SK-N-SH (cell line): ENCODE data around the gene SEPHS2. TPM values are rescaled to one million over a fixed set of nuclear protein-coding genes. Genes with fewer than 3 reads are reported as not detected.
A peak's percentile ranks its signal among the peaks of the same experiment; 100 is the strongest.

Experiments
- CTCF ChIA-PET: fragments of 300-600, 350-600 bp; formaldehyde crosslinking; extraction: SDS; loops from one replicate; lab custom pipeline; 2021; lab: Yijun Ruan, JAX
- POLR2A ChIA-PET: fragments of 350-600 bp; sonication (Branson Sonifier 250); formaldehyde crosslinking; extraction: SDS; loops from one replicate; lab custom pipeline; 2020; ENCODE audit warnings: antibody characterized with exemption, inconsistent platforms; lab: Yijun Ruan, JAX
- DNase-seq: peaks from one replicate; pipeline ENCODE4 v3.0.0; 2012
- H2AFZ ChIP-seq: fragments of 200-600 bp; sonication (generic); 2 replicates; pipeline ENCODE4 v1.8.1; 2016; ENCODE audit warnings: antibody characterized with exemption, mild to moderate bottlenecking, low read depth
- H3F3A ChIP-seq: fragments of 200-600 bp; sonication (generic); replicated peaks from 2 replicates; pipeline ENCODE3; 2016; ENCODE audit warnings: antibody characterized with exemption, mild to moderate bottlenecking; ENCODE audit not compliant: insufficient read depth
- H3K27ac ChIP-seq, 2 experiments: fragments of 200-500 bp in 1 of 2; fragments of 200-600 bp in 1 of 2; sonication (Bioruptor generic) in 1 of 2; sonication (generic), shearing (Covaris generic) in 1 of 2; 2 replicates each; pipeline versions ENCODE4 v1.5.1 to v1.6.1; 2014 to 2016; ENCODE audit warnings: low read depth in 2 of 2, inconsistent platforms in 1 of 2, low read length in 1 of 2, mild to moderate bottlenecking in 1 of 2, mixed read lengths in 1 of 2
- H3K27me3 ChIP-seq: fragments of 200-600 bp; sonication (generic), shearing (Covaris generic); 2 replicates; pipeline ENCODE4 v1.6.1; 2016; ENCODE audit warnings: mixed run types; ENCODE audit not compliant: insufficient read depth
- H3K36me3 ChIP-seq, 2 experiments: fragments of 200-500 bp in 1 of 2; fragments of 200-600 bp in 1 of 2; sonication (Bioruptor generic) in 1 of 2; sonication (generic) in 1 of 2; replicated peaks in 1 of 2; 2 replicates each; pipeline versions ENCODE3 to v1.5.1; 2014 to 2016; ENCODE audit warnings: low read length in 1 of 2, mild to moderate bottlenecking in 1 of 2; ENCODE audit not compliant: insufficient read depth in 2 of 2, control insufficient read depth in 1 of 2
- H3K4me1 ChIP-seq, 2 experiments: fragments of 200-500 bp in 1 of 2; fragments of 200-600 bp in 1 of 2; sonication (Bioruptor generic) in 1 of 2; sonication (generic), shearing (Covaris generic) in 1 of 2; 2 replicates each; pipeline versions ENCODE4 v1.5.1 to v1.6.1; 2014 to 2016; ENCODE audit warnings: low read depth in 1 of 2, low read length in 1 of 2, mixed run types in 1 of 2; ENCODE audit not compliant: insufficient read depth in 2 of 2, control insufficient read depth in 1 of 2
- H3K4me2 ChIP-seq: fragments of 200-600 bp; sonication (generic), shearing (Covaris generic); 2 replicates; pipeline ENCODE4 v1.6.1; 2017; ENCODE audit warnings: mixed run types
- H3K4me3 ChIP-seq, 2 experiments: fragments of 200-500 bp in 1 of 2; fragments of 200-600 bp in 1 of 2; sonication (Bioruptor generic) in 1 of 2; sonication (generic), shearing (Covaris generic) in 1 of 2; 2 replicates each; pipeline versions ENCODE4 v1.5.1 to v1.8.1; 2014 to 2016; ENCODE audit warnings: low read depth in 2 of 2, inconsistent platforms in 1 of 2, low read length in 1 of 2, mild to moderate bottlenecking in 1 of 2, mixed read lengths in 1 of 2, moderate library complexity in 1 of 2
- H3K79me2 ChIP-seq: fragments of 200-600 bp; sonication (generic); 2 replicates; pipeline ENCODE4 v1.8.1; 2017; ENCODE audit warnings: mild to moderate bottlenecking; ENCODE audit not compliant: insufficient read depth
- H3K9ac ChIP-seq: fragments of 200-600 bp; sonication (generic); 2 replicates; pipeline ENCODE4 v1.6.1; 2017; ENCODE audit warnings: mixed run types
- H3K9me2 ChIP-seq: fragments of 200-600 bp; sonication (generic); 2 replicates; pipeline ENCODE4 v1.6.1; 2017; ENCODE audit warnings: mixed run types
- H3K9me3 ChIP-seq: fragments of 200-600 bp; sonication (generic); 2 replicates; pipeline ENCODE4 v1.6.1; 2017; ENCODE audit warnings: mixed run types, mild to moderate bottlenecking, moderate library complexity
- H4K20me1 ChIP-seq: fragments of 200-600 bp; sonication (generic); 2 replicates; pipeline ENCODE4 v1.6.1; 2017; ENCODE audit warnings: mild to moderate bottlenecking, mixed run types; ENCODE audit not compliant: insufficient read depth
- FOXJ3 ChIP-seq: sonication (generic); formaldehyde crosslinking; IDR thresholded peaks from 2 replicates; pipeline ENCODE4 v1.5.1; 2020; ENCODE audit warnings: mild to moderate bottlenecking, missing genetic modification reagents
- FOXM1 ChIP-seq: IDR thresholded peaks from 2 replicates; pipeline ENCODE4 v1.4.0; 2012; ENCODE audit warnings: low read depth, mild to moderate bottlenecking
- GABPA ChIP-seq: IDR thresholded peaks from 2 replicates; pipeline ENCODE4 v1.4.0; 2012; ENCODE audit warnings: low read depth, mild to moderate bottlenecking
- IRF3 ChIP-seq: fragments of 150-350 bp; IDR thresholded peaks from 2 replicates; pipeline ENCODE4 v1.6.1; 2016; ENCODE audit warnings: mild to moderate bottlenecking, low read depth, low read length
- JUND ChIP-seq: IDR thresholded peaks from 2 replicates; pipeline ENCODE4 v1.4.0; 2012
- MEF2A ChIP-seq: IDR thresholded peaks from 2 replicates; pipeline ENCODE4 v1.4.0; 2012; ENCODE audit warnings: low read depth, borderline replicate concordance
- NFIC ChIP-seq: IDR thresholded peaks from 2 replicates; pipeline ENCODE4 v1.4.0; 2012; ENCODE audit warnings: borderline replicate concordance
- POLR2AphosphoS5 ChIP-seq: IDR thresholded peaks from 2 replicates; pipeline ENCODE4 v1.6.1; 2012; ENCODE audit warnings: low read depth, low read length
- RAD21 ChIP-seq: IDR thresholded peaks from 2 replicates; pipeline ENCODE4 v1.6.1; 2012; ENCODE audit warnings: mild to moderate bottlenecking, low read length
- RCOR1 ChIP-seq: fragments of 150-350 bp; IDR thresholded peaks from 2 replicates; pipeline ENCODE4 v1.6.1; 2017; ENCODE audit warnings: antibody characterized with exemption, low read length
- REST ChIP-seq: IDR thresholded peaks from 2 replicates; pipeline ENCODE4 v1.6.1; 2012; ENCODE audit warnings: mild to moderate bottlenecking, low read depth, low read length, moderate library complexity
- RFX5 ChIP-seq: IDR thresholded peaks from 2 replicates; pipeline ENCODE4 v1.6.1; 2012; ENCODE audit warnings: mild to moderate bottlenecking, improper control_type of control experiment, low read length
- SIN3A ChIP-seq: IDR thresholded peaks from 2 replicates; pipeline ENCODE4 v1.6.1; 2012; ENCODE audit warnings: low read depth, mild to moderate bottlenecking, low read length, moderate library complexity, borderline replicate concordance
- SMC3 ChIP-seq: IDR thresholded peaks from 2 replicates; pipeline ENCODE4 v1.6.1; 2012; ENCODE audit warnings: low read depth, low read length, improper control_type of control experiment
- TEAD4 ChIP-seq: IDR thresholded peaks from 2 replicates; pipeline ENCODE4 v1.4.0; 2012; ENCODE audit warnings: mild to moderate bottlenecking, borderline replicate concordance; ENCODE audit not compliant: insufficient read depth
- ZBTB33 ChIP-seq: IDR thresholded peaks from 2 replicates; pipeline ENCODE4 v1.4.0; 2012; ENCODE audit warnings: low read depth, borderline replicate concordance
- WGBS: methylation state at CpG from one replicate; pipeline ENCODE4 v1.1.6; 2017; ENCODE audit warnings: low lambda C conversion rate; 5-methylcytosine and 5-hydroxymethylcytosine counted together
- polyA plus RNA-seq, 3 experiments: library from polyadenylated mRNA; depleted of rRNA; stranded (reverse); fragments of >200 nt; gene quantifications; 2 replicates each; pipeline ENCODE4 v1.2.3, GENCODE V29; 2012
- small RNA-seq, 7 experiments: library from RNA; depleted of rRNA; stranded (forward); fragments of <200 nt; gene quantifications; one replicate each; pipeline ENCODE3, GENCODE V24; 2012

SEPHS2 gene
- polyA plus RNA-seq, 1 of the 3 experiments (the other 2 are of a cell fraction) = 30.8 TPM

- DNase-seq = no peak
- TF ChIP-seq POLR2AphosphoS5 (no peak; the same call in 1 of the 2 replicates), RFX5 (no peak), NFIC (no peak), JUND (no peak), SMC3 (no peak), IRF3 (no peak), RCOR1 (no peak), ZBTB33 (no peak), FOXJ3 (no peak), MEF2A (no peak), GABPA (no peak), FOXM1 (no peak), SIN3A (no peak), REST (no peak), RAD21 (no peak), TEAD4 (no peak)
- TF ChIP-seq, all 33 proteins: peak for 0
These were observed 51.0 kb downstream of the SEPHS2 start for GRCh38 chr16:30394592-30395154.

More at GRCh38 chr16:30394592-30395154, 51.0 kb downstream of the SEPHS2 start:
- H3K4me3 ChIP-seq = peak overlapping the region; percentile 88 to 94
- H3K79me2 ChIP-seq = peaks cover 28% of the 10 kb centered on the region
- ChIA-PET POLR2A (interaction anchor here (0.9 to 4.0 kb wide), 14 partner anchors 11 to 587 kb away, joined by 3 to 33 read pairs (median 6); partner anchors contain the start of genes CD2BP2, SEPTIN1 and ZNF771), CTCF (interaction anchor here (0.8 to 2.7 kb wide), 11 partner anchors 10 to 234 kb away, joined by 3 to 30 read pairs (median 4); partner anchors contain the start of genes TBC1D10B and ZNF771)
- peaks cover 5 to 18% of the 10 kb centered on the region in 2 experiments for H3K36me3 ChIP-seq
- H3K9me2 ChIP-seq = no peaks in the 10 kb centered on the region
- H3K4me1 ChIP-seq = peaks cover 8 to 15% of the 10 kb centered on the region in 2 experiments; a peak in 2 of 4 replicates
- no peaks in the 10 kb centered on the region for H4K20me1 ChIP-seq
- WGBS = 6% methylated on average over 31 of the region's 31 CpGs
- no peaks in the 10 kb centered on the region for H3K9me3 ChIP-seq
- no peaks in the 10 kb centered on the region for H3K27me3 ChIP-seq
- peak overlapping the region; percentile 83 to 96 for H3K27ac ChIP-seq
- peak overlapping the region; percentile 78 for H3K4me2 ChIP-seq
- peak overlapping the region; percentile 94 for H3K9ac ChIP-seq
- peaks cover 27% of the 10 kb centered on the region for H3F3A ChIP-seq
- H2AFZ ChIP-seq = peak overlapping the region; percentile 79

Small RNAs within 50 kb of the gene (small RNA-seq; reads per million reads assigned to genes)
- gene RF00019 (0 reads per million in 7 experiments), gene RF00406 (0 to 23.0 (median 0) reads per million in 7 experiments), gene RNU7-61P (0 to 5.2 (median 0.48) reads per million in 7 experiments)

Other genes with a start within 250 kb of the SEPHS2 start
- gene SULT1A3, start 246.6 kb downstream of the SEPHS2 start, polyA plus RNA-seq (2012; rRNA removed) = 20.4 and 24.1 TPM in 2 replicates
- 1.9 and 5.3 TPM in 2 replicates for gene NPIPB13, start 197.4 kb downstream of the SEPHS2 start, polyA plus RNA-seq (2012; rRNA removed)
- gene CD2BP2, start 90.6 kb downstream of the SEPHS2 start, polyA plus RNA-seq (2012; rRNA removed) = 80.8 and 85.3 TPM in 2 replicates
- gene TBC1D10B, start 75.4 kb downstream of the SEPHS2 start, polyA plus RNA-seq (2012; rRNA removed) = 15.7 and 20.5 TPM in 2 replicates
- 0.23 TPM in 1 of 2 replicates, not detected in the other for gene MYL11, start 71.1 kb downstream of the SEPHS2 start, polyA plus RNA-seq (2012; rRNA removed)
- 0.13 and 0.25 TPM in 2 replicates for gene SEPTIN1, start 63.3 kb downstream of the SEPHS2 start, polyA plus RNA-seq (2012; rRNA removed)
- 7.9 and 8.8 TPM in 2 replicates for gene ZNF48, start 50.5 kb downstream of the SEPHS2 start, polyA plus RNA-seq (2012; rRNA removed)
- gene ZNF771, start 38.3 kb downstream of the SEPHS2 start, polyA plus RNA-seq (2012; rRNA removed) = 20.4 and 21.7 TPM in 2 replicates
- 78.9 and 79.2 TPM in 2 replicates for gene DCTPP1, start 15.8 kb downstream of the SEPHS2 start, polyA plus RNA-seq (2012; rRNA removed)
- gene ITGAL, start 26.9 kb upstream of the SEPHS2 start, polyA plus RNA-seq (2012; rRNA removed) = 0.12 and 0.28 TPM in 2 replicates
- gene ZNF768, start 80.7 kb upstream of the SEPHS2 start, polyA plus RNA-seq (2012; rRNA removed) = 26.0 and 26.5 TPM in 2 replicates
- 5.6 and 5.8 TPM in 2 replicates for gene ZNF747, start 89.0 kb upstream of the SEPHS2 start, polyA plus RNA-seq (2012; rRNA removed)
- gene ZNF764, start 112.5 kb upstream of the SEPHS2 start, polyA plus RNA-seq (2012; rRNA removed) = 2.8 and 3.4 TPM in 2 replicates
- 9.1 and 13.4 TPM in 2 replicates for gene ZNF688, start 125.8 kb upstream of the SEPHS2 start, polyA plus RNA-seq (2012; rRNA removed)
- gene ZNF785, start 139.8 kb upstream of the SEPHS2 start, polyA plus RNA-seq (2012; rRNA removed) = 8.8 and 10.6 TPM in 2 replicates
- gene ZNF689, start 164.5 kb upstream of the SEPHS2 start, polyA plus RNA-seq (2012; rRNA removed) = 2.9 and 3.4 TPM in 2 replicates
- 7.5 and 13.5 TPM in 2 replicates for gene PRR14, start 205.1 kb upstream of the SEPHS2 start, polyA plus RNA-seq (2012; rRNA removed)
- gene FBRS, start 212.6 kb upstream of the SEPHS2 start, polyA plus RNA-seq (2012; rRNA removed) = 9.6 and 11.5 TPM in 2 replicates